GM19455 (cell line): Measurements from ENCODE around the gene PABPC1L.

ENCODE experiments used
- ATAC-seq: cut with Tn5 transposase; IDR thresholded peaks from one replicate; pipeline ENCODE4 v1.9.1; 2021; ENCODE audit not compliant: unreplicated experiment

Gene PABPC1L

GRCh38 chr20:44900231-44900854 lies 9.5 kb upstream of the PABPC1L start:
- ATAC-seq, result no peak

- no peak for ATAC-seq
These were observed 7.9 kb upstream of the PABPC1L start for GRCh38 chr20:44901974-44902373.

- ATAC-seq, result no peak
These were observed 5.5 kb upstream of the PABPC1L start for GRCh38 chr20:44904377-44904776.

DNA sequence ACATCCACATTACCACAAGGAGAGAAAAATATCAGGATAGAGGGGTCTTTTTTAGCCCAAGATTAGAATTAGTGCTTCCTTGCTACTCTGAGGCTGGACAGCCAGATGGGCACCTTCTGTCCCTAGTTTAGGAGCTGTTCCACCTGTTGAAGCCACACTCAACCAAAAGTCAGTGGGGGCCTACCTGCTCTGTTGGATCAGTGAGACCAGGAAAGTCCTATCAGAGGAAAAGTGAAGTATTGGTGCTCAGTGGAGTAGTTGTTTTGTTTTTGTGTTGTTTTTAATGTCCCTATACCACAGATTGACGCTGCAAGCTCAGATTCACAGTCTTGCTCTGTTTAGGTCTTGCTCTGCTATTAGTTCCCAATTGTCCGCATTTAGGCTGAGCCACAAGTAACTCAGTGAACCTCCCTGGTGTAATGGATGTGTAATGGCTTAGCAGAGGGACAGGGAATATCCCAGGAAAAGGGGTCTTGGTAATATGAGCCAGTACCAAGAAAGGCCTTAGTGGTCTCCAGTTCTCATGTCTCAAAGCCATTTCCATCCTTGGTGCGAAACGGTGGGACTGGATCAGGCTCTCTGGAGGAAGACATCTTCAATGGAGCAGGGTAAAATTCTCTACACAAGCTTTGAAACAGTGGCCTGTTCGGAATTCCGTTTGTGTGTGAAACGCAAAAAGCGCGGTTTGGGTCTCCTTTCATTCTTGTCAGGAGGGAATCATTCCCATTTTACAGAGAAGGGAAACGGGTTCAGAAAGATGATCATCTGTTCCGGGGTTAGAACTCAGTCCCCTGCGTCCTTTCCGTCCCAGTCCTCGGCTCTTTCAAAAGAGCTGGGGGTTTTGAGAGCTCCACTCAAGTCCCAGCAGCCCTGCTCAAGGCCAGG lies 631 bp upstream of the PABPC1L start:
- ATAC-seq, result peak; percentile 20

DNA sequence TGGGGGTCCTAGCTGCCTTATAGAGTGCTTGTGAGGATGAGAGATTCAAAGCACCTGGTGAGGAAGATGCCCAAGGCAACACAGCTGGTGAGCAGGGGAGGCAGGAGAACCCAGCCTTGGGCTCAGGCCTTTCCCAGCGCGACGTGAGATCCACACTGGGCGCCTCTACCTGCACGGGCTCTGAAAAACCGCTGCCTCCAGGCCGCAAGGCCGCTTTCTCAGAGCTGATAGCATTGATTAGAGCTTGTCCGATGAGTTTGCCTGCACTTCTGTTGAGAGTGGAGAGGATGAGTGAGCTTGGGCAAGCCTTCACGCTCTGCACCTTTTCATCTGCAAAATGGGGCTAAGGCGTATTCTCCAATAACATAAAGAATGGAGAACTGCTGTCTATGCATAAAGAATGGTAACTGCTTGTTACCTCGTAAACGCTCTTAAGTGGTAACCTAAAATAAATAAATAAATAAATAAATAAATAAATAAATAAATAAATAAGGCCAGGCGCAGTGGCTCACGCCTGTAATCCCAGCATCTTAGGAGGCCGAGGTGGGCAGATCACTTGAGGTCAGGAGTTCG lies 916 bp downstream of the PABPC1L start:
- no peak for ATAC-seq

GRCh38 chr20:44911264-44911921 lies 1.5 kb downstream of the PABPC1L start:
- no peak for ATAC-seq

- ATAC-seq, result no peak
These were observed 2.3 kb downstream of the PABPC1L start for GRCh38 chr20:44912189-44912588.

GRCh38 chr20:44914924-44915323 lies 5.1 kb downstream of the PABPC1L start:
- ATAC-seq, result no peak

DNA sequence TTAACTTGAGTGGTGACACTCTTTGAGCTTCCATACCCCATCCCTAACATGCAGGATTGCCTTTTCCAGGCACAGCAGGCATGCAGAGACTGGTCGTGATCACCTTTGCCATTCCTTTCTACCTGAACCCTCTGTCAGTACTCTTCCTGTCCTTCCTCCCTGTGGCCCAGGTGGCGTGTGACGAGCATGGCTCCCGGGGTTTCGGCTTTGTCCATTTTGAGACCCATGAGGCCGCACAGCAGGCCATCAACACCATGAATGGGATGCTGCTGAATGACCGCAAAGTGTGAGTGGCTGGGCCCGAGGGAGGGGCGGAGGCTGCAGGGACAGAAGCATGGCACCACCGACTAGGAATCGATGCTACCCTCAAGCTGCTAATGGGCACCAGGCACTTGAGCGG lies 6.7 kb downstream of the PABPC1L start:
- ATAC-seq, result no peak

GRCh38 chr20:44917399-44917798 lies 7.5 kb downstream of the PABPC1L start:
- no peak for ATAC-seq

DNA sequence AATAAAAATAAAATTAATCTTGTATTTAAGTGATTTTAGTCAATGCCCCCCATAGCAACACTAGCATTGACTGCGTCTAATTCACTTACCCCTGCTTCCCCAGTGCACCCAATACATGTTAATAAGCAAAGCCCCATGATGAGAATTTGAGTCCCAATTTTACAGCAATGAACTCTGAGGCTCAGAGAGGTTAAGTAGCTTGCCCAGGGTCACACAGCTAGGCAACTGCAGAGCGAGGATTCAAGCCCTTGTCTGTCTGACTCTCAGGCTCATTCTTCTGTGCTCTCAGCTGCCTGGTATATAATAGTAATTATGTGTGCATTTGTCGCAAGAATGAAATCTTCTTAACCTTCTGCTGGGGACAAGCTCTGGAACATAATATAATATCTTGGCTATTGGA lies 8.5 kb downstream of the PABPC1L start:
- ATAC-seq, result no peak

DNA sequence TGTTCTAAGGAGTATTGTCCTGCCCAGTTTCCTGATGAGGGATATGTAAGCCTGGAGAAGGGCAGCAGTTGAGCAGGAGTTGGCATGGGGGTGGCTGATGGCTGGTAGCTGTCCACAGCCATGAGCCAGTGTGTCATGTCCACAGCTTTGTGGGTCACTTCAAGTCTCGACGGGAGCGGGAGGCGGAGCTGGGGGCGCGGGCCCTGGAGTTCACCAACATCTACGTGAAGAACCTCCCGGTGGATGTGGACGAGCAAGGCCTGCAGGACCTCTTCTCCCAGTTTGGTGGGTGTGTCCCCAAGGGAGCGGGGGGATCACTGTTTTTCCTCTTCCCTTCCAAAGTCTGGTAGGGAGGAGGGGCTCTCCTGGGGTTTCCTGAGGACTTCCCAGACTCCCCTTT lies 8.9 kb downstream of the PABPC1L start:
- no peak for ATAC-seq

DNA sequence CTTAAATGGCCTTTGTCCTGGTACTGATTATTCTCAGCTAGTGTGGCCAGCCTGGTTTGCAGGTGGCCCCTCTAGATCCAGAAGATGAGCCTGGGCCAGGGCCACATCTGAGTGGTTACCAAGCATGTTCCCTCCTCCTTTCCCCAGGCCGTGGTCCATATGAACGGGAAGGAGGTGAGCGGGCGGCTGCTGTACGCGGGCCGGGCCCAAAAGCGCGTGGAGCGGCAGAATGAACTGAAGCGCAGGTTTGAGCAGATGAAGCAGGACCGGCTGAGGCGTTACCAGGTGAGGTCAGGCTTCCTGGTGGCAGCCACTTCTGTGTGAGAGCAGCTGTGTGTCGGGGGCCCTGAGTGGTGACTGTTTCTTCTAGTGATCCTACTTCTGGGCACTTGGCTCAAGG lies 11.6 kb downstream of the PABPC1L start:
- no peak for ATAC-seq

- ATAC-seq, result no peak
These were observed 14.7 kb downstream of the PABPC1L start for GRCh38 chr20:44924541-44924940.

DNA sequence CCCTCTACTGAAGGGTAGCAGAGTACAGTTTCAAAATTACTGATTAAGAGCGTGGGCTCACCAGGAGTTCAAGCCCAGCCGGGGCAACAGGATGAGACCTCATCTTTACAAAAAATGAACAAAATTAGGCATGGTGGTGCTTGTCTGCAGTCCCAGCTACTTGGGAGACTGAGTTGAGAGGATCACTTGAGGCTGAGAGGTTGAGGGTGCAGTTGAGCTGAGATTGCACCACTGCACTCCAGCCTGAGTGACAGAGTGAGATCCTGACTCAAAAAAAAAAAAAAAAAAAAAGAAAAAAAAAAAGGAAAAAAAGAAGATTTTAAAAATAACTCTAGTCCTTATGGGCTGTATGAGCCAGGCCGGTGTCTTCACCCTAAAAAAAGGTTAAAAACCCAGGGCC lies 18.7 kb downstream of the PABPC1L start:
- no peak for ATAC-seq

DNA sequence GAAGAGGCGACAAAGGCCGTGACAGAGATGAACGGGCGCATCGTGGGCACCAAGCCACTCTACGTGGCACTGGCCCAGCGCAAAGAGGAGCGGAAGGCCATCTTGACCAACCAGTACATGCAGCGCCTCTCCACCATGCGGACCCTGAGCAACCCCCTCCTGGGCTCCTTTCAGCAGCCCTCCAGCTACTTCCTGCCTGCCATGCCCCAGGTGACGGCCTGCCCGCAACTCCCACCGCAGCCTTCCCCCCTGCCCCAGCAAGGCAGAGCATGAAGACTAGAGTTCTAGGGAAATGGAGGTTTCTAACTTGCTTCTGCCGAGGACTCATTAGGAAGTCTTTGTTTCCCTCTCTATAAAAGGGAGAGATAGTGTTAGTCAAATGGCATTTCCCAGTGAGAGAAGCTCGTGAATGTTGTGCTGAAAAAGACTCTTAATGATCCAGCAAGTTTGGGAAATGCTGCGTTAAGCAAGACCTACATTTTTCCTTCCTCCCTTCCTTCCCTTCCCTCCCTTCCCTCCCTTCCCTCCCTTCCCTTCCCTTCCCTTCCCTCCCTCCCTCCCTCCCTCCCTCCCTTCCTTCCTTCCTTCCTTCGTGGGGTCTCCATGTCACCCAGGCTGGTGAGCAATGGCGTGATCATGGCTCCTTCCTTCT lies 20.8 kb downstream of the PABPC1L start:
- ATAC-seq, result no peak

DNA sequence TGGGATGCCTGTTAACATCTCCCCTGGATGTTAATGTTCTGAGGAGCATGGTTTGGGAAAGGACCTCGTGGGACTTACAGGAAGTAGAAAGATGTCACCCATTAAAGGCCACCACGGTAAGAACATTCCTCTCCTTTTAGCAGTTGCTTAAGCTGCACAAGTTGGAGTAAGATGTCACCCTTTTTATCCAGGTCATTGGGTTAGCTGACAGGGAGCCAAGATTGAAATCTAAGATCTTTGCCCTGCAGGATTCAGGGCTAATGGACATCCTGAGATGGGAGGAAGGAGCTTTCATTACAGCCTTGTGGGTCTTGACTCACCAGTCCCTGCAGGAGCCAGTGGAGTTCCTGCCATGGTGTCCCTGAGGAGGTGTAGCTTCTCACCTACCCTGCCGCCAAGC lies 22.1 kb downstream of the PABPC1L start:
- ATAC-seq, result no peak

- ATAC-seq, result no peak
These were observed 23.1 kb downstream of the PABPC1L start for GRCh38 chr20:44932916-44933315.

DNA sequence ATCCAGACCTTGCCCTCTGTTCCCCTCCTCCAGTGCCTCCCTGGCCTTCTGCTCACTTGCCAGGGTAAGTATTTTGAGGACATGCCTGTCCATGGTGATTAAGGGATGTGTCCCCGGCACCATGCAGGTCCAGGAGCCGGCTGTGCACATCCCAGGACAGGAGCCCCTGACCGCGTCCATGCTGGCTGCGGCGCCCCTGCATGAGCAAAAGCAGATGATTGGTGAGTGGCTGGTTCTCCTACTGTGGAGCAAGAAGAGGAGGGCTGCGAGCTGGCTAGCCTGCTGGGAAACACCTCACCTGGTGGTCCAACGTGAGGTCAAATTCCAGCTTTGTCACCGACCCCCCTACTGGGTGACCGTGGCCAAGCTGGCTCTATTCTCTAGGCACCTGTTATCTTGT lies 26.6 kb downstream of the PABPC1L start:
- ATAC-seq, result no peak

DNA sequence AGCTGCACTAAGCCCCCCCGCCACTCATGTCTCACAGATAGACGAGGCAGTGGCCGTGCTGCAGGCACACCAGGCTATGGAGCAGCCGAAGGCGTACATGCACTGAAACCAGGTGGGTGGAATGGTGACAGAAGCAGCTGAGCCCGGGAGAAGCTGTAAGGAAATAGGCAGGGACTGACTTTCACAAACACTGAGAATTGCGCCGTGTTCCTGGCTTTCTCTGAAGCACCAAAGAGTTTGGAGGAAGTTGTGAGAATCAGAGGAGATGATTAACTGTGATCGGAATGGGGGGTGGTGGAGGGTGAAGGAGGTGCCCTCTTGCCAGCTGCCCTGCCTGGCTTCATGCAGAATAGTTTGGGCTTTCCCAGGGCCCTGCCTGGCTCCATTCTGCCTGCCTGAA lies 28.8 kb downstream of the PABPC1L start:
- no peak for ATAC-seq

- no peak for ATAC-seq
These were observed 31.3 kb downstream of the PABPC1L start for GRCh38 chr20:44941120-44941691.
